ENCODE data around the gene PMFBP1. TPM values are rescaled to one million over a fixed set of nuclear protein-coding genes. Genes with fewer than 3 reads are reported as not detected.

PMFBP1 gene
- total RNA-seq, 1 donor from 2014 or later: 13.1 TPM

DNA sequence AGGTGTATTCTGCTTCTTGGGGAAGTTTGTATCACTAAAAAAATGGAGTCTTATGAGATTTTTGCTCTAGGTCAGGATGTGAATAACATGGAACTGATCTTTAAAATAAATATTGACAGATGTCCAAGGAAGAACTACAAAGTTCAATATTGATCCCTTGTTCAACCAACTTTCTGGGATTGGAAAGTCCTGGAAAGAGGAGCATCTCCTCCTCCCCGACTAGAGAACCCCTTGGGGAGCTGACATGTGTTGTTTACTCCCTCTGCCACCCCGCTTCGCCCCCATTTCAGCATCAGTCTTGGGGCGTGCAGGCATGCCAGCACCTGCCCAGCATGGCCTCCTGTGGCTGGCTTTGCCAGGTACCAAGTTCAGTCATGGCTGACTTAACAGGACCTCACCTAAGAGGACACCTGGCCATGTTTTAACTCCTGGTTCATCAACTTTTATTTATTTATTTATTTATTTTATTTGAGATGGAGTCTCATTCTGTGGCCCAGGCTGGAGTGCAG, 33.8 kb downstream of the PMFBP1 start:
- no peaks in the 10 kb centered on the region for H3K4me1 Mint-ChIP-seq (ENCODE audit: low read depth, unreplicated experiment)
- no peaks in the 10 kb centered on the region for H3K9me3 Mint-ChIP-seq (ENCODE audit: unreplicated experiment)
- H3K27me3 Mint-ChIP-seq (ENCODE audit: unreplicated experiment): no peaks in the 10 kb centered on the region
- no peak for DNase-seq
- H3K4me3 Mint-ChIP-seq (ENCODE audit: unreplicated experiment): no peak overlapping the region
- no peak overlapping the region for H3K27ac Mint-ChIP-seq (ENCODE audit: unreplicated experiment)
- no peaks in the 10 kb centered on the region for H3K36me3 Mint-ChIP-seq (ENCODE audit: unreplicated experiment)
- TF ChIP-seq CTCF (IDR thresholded peaks at IDR 0.05; ENCODE audit: partially characterized antibody, unreplicated experiment): no peak

DNA sequence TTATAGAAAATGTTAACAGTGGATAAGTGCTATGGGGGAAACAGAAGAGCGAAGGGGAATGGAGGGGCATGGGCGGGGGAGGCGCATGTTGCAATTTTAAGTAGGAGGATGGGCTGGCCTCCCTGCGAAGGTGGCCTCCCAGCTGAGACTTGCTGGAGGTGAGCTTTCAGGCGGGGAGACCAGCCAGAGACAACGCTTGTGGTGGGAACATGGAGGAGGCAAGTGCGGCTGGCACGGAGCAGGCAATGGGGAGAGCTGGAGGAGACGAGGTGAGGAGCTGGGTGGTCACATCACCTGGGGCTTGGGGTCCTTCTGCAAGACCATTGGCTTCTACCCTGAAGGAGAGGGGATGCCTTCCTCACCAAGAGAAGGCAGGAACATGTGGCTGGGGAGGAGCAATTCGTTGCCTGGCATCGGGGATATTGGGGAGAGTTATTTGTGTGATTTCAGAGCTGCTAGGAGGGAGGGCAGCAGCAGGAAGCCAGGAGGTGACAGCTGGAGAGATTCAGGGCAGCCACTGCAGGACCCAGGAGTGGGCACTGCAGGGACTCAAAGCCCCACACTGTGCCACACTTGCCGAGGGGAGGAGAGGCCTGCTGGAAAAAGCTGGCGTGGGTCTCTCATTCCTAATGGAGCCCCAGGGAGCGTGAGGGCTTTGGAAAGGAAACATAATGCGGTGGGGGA, 34.4 kb downstream of the PMFBP1 start:
- DNase-seq: no peak
- TF ChIP-seq CTCF (IDR thresholded peaks at IDR 0.05; ENCODE audit: partially characterized antibody, unreplicated experiment): no peak
- Mint-ChIP-seq H3K4me3 (ENCODE audit: unreplicated experiment) (no peak overlapping the region), H3K4me1 (ENCODE audit: low read depth, unreplicated experiment) (no peaks in the 10 kb centered on the region), H3K9me3 (ENCODE audit: unreplicated experiment) (no peaks in the 10 kb centered on the region), H3K36me3 (ENCODE audit: unreplicated experiment) (no peaks in the 10 kb centered on the region), H3K27me3 (ENCODE audit: unreplicated experiment) (no peaks in the 10 kb centered on the region), H3K27ac (ENCODE audit: unreplicated experiment) (no peak overlapping the region)

- Mint-ChIP-seq H3K27ac (ENCODE audit: unreplicated experiment) (no peak overlapping the region), H3K36me3 (ENCODE audit: unreplicated experiment) (no peaks in the 10 kb centered on the region), H3K9me3 (ENCODE audit: unreplicated experiment) (no peaks in the 10 kb centered on the region), H3K4me3 (ENCODE audit: unreplicated experiment) (no peak overlapping the region), H3K4me1 (ENCODE audit: low read depth, unreplicated experiment) (no peaks in the 10 kb centered on the region), H3K27me3 (ENCODE audit: unreplicated experiment) (no peaks in the 10 kb centered on the region)
- no peak for TF ChIP-seq CTCF (IDR thresholded peaks at IDR 0.05; ENCODE audit: partially characterized antibody, unreplicated experiment)
- DNase-seq: no peak
Observed at GRCh38 chr16:72134507-72134906, 37.4 kb downstream of the PMFBP1 start.

DNA sequence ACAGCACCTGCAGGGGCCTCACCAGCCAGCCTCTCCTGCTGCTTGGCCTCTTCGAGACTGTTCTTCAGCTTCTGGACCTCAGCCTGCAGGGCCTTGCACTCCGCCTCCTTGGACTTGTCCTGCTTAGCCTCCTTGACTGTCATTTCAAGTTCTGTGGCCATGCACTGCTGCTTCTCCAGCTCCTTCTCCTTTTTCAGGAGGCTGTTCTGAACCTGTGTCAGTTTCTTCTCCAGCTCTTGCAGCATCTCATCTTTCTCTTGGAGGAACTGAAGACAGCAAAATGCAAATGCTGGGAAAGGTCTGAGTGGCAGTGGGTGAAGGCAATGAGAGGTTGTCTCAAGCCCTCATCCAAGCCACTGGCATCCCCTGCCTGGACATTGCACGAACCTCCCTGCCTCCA, 39.2 kb downstream of the PMFBP1 start:
- no peak for TF ChIP-seq CTCF (IDR thresholded peaks at IDR 0.05; ENCODE audit: partially characterized antibody, unreplicated experiment)
- no peak for DNase-seq
- Mint-ChIP-seq H3K4me3 (ENCODE audit: unreplicated experiment) (no peak overlapping the region), H3K27me3 (ENCODE audit: unreplicated experiment) (no peaks in the 10 kb centered on the region), H3K9me3 (ENCODE audit: unreplicated experiment) (no peaks in the 10 kb centered on the region), H3K4me1 (ENCODE audit: low read depth, unreplicated experiment) (no peaks in the 10 kb centered on the region), H3K27ac (ENCODE audit: unreplicated experiment) (no peak overlapping the region), H3K36me3 (ENCODE audit: unreplicated experiment) (peaks cover 4% of the 10 kb centered on the region)

DNA sequence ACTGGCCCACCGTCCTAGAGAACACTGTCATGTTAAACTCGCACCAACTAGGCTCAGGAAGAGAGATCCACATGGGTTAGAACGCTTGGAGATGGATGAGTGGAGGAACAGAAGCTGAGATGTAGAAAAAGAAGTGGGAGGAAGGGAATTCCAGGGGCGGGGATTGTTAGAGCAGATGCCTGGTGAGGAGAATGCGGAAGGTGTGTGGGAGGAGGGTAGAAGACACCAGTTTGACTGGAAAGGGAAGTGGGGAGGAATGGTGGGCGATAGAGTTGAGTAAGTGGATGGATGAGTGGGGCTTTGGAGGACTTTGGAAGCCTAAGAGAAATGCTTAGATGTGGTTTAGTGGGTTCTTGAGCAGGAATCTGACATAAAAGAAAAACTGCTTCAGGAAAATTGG, 40.9 kb downstream of the PMFBP1 start:
- no peak for TF ChIP-seq CTCF (IDR thresholded peaks at IDR 0.05; ENCODE audit: partially characterized antibody, unreplicated experiment)
- Mint-ChIP-seq H3K36me3 (ENCODE audit: unreplicated experiment) (peaks cover 4% of the 10 kb centered on the region), H3K4me1 (ENCODE audit: low read depth, unreplicated experiment) (no peaks in the 10 kb centered on the region), H3K4me3 (ENCODE audit: unreplicated experiment) (no peak overlapping the region), H3K27me3 (ENCODE audit: unreplicated experiment) (peaks cover 1% of the 10 kb centered on the region), H3K9me3 (ENCODE audit: unreplicated experiment) (no peaks in the 10 kb centered on the region), H3K27ac (ENCODE audit: unreplicated experiment) (no peak overlapping the region)
- DNase-seq: no peak

Data from glutamatergic neuron (in vitro differentiated cells).